HCT116 (cell line): ENCODE measurements around the gene PTGER3.

Source experiments
- CTCF ChIP-seq, 3 experiments: fragments of 200-600 bp in 1 of 3; sonication (generic) in 1 of 3; IDR thresholded peaks in 2 of 3; conservative IDR thresholded peaks in 1 of 3; 2 replicates each; pipeline ENCODE4 v1.5.1; 2012 to 2017; ENCODE audit warnings: low read depth in 2 of 3, low read length in 2 of 3, antibody characterized with exemption in 1 of 3, borderline replicate concordance in 1 of 3, control low read depth in 1 of 3, mild to moderate bottlenecking in 1 of 3, mixed read lengths in 1 of 3, mixed run types in 1 of 3, moderate library complexity in 1 of 3; ENCODE audit not compliant: insufficient read depth in 1 of 3
- EZH2 ChIP-seq: fragments of 200-600 bp; sonication (generic); IDR thresholded peaks from 2 replicates; pipeline ENCODE4 v1.6.1; 2017; ENCODE audit warnings: antibody characterized with exemption, mixed run types
- JUND ChIP-seq: IDR thresholded peaks from 2 replicates; pipeline ENCODE4 v1.6.1; 2012
- POLR2A ChIP-seq: IDR thresholded peaks from 2 replicates; pipeline ENCODE4 v1.7.0; 2011; ENCODE audit warnings: borderline replicate concordance; ENCODE audit not compliant: insufficient read depth, insufficient read length; ENCODE audit errors: extremely low read depth
- RAD21 ChIP-seq: IDR thresholded peaks from 2 replicates; pipeline ENCODE4 v1.6.1; 2012; ENCODE audit warnings: low read depth, mild to moderate bottlenecking

GRCh38 chr1:71054281-71054731, 6.7 kb upstream of the PTGER3 start:
- TF ChIP-seq CTCF (IDR thresholded peaks at IDR 0.05 in 2 of 3, conservative IDR thresholded peaks at IDR 0.05 in 1 of 3; ENCODE audit: borderline replicate concordance in 1 of 3, insufficient read depth in 1 of 3, low read depth in 2 of 3, low read length in 2 of 3) (no peak), POLR2A (no peak), JUND (0 out of 2 replicates have a peak, but pooled peaks have one; percentile 5), EZH2 (no peak), RAD21 (no peak)
